ENCODE results near the gene SNED1. TPM values are rescaled to one million over a fixed set of nuclear protein-coding genes. Genes with fewer than 3 reads are reported as not detected.

The SNED1 gene
- total and polyA plus RNA-seq, 2 experiments from 2014 or later: 1.5 to 2.8 TPM

GRCh38 chr2:240998706-240998994 is 232 bp downstream of the SNED1 start:
- Histone ChIP-seq H3K79me2 (replicated peaks; ENCODE audit: insufficient read depth) (no peaks in the 10 kb centered on the region), H4K20me1 (replicated peaks; ENCODE audit: insufficient read depth) (no peaks in the 10 kb centered on the region; the same call in 1 of the 2 replicates), H2AFZ (no peak overlapping the region), H3K9me2 (ENCODE audit: insufficient read depth) (no peaks in the 10 kb centered on the region), H3F3A (replicated peaks; ENCODE audit: low read depth) (no peaks in the 10 kb centered on the region), H3K4me3 (peak overlapping the region; percentile 62), H3K36me3 (ENCODE audit: insufficient read depth) (no peaks in the 10 kb centered on the region), H3K27ac (ENCODE audit: low read depth) (no peak overlapping the region), H3K27me3 (ENCODE audit: insufficient read depth) (peaks cover 18% of the 10 kb centered on the region), H3K4me1 (ENCODE audit: insufficient read depth) (no peaks in the 10 kb centered on the region), H3K4me2 (peak overlapping the region; percentile 62; the same call in 1 of the 2 replicates)
- TF ChIP-seq ZNF462 (CRISPR knock-in tag; IDR thresholded peaks at IDR 0.05): no peak
- TF ChIP-seq ETS1 (IDR thresholded peaks at IDR 0.05): no peak
- TF ChIP-seq CREB1 (CRISPR knock-in tag; IDR thresholded peaks at IDR 0.05; ENCODE audit: low read depth): no peak
- TF ChIP-seq CTCF (conservative IDR thresholded peaks at IDR 0.05; ENCODE audit: low read depth in 2 of 2): no peak
- no peak for TF ChIP-seq EZH2phosphoT487 (IDR thresholded peaks at IDR 0.05; ENCODE audit: unreplicated experiment)
- TF ChIP-seq JUNB (IDR thresholded peaks at IDR 0.05; ENCODE audit: unreplicated experiment): no peak
- TF ChIP-seq NANOG (IDR thresholded peaks at IDR 0.05; ENCODE audit: borderline replicate concordance): no peak
- no peak for TF ChIP-seq REST (IDR thresholded peaks at IDR 0.05; ENCODE audit: unreplicated experiment)
- no peak overlapping the region for H3K27ac Mint-ChIP-seq
- peak overlapping the region; percentile 55; the same call in 2 of the 3 replicates for H3K4me3 Mint-ChIP-seq
- peaks cover 4% of the 10 kb centered on the region; the same call in 1 of the 3 replicates for H3K4me1 Mint-ChIP-seq
- H3K9me3 Mint-ChIP-seq: peaks cover 5% of the 10 kb centered on the region
- ATAC-seq (peak; percentile 2; the same call in 2 of the 3 replicates), DNase-seq (ENCODE audit: low spot score) (no peak)
- peaks cover 19% of the 10 kb centered on the region for H3K27me3 Mint-ChIP-seq (ENCODE audit: insufficient read depth, low read depth, poor library complexity)
- peaks cover 2% of the 10 kb centered on the region for H3K36me3 Mint-ChIP-seq (ENCODE audit: low read depth)

All from GM23338 (cell line).